LHCN-M2 (cell line): ENCODE data around the gene EFS. TPM values are rescaled to one million over a fixed set of nuclear protein-coding genes. Genes with fewer than 3 reads are reported as not detected.
A peak's percentile ranks its signal among the peaks of the same experiment; 100 is the strongest.

ENCODE experiments used
- DNase-seq: peaks from one replicate; pipeline ENCODE4 v3.0.0-alpha.2; 2012; ENCODE audit warnings: low read depth
- total RNA-seq: library from RNA; depleted of rRNA; stranded (reverse); fragments of >200 nt; gene quantifications from 2 replicates; pipeline ENCODE4 v1.2.3, GENCODE V29; 2014

The EFS gene
- total RNA-seq, 1 experiment from 2014 or later: not detected

GRCh38 chr14:23358553-23359166, 6.3 kb downstream of the EFS start:
- no peak for DNase-seq

- no peak for DNase-seq
Measured at GRCh38 chr14:23358042-23358441, 6.9 kb downstream of the EFS start.

- DNase-seq: no peak
Measured at GRCh38 chr14:23357261-23357660, 7.7 kb downstream of the EFS start.

GRCh38 chr14:23356662-23357061, 8.3 kb downstream of the EFS start:
- DNase-seq: no peak

- no peak for DNase-seq
Measured at GRCh38 chr14:23355871-23356435, 9.0 kb downstream of the EFS start.

GRCh38 chr14:23354990-23355389, 10.0 kb downstream of the EFS start:
- no peak for DNase-seq

DNA sequence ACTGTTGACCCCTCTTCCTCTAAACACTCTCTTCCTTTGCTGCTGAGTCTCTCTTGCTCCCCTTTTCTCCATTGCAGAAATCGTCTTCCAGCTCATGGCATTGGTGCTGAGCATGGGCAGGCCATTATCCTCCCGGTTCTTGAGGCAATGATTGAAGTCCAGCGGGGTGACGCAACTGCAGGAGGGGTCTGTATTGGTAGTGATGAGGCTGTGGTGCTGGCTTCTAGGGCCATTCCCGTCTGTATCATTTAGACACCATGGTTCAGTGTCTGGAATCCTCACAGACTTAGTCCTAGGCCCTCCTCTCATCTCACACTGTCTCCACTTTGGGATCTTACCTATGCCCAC, 11.6 kb downstream of the EFS start:
- DNase-seq: no peak

GRCh38 chr14:23352506-23353432, 12.2 kb downstream of the EFS start, which contains the start of gene SLC22A17:
Gene SLC22A17, minus strand, starts transcription at chr14:23352887.
- peak; percentile 74 for DNase-seq

DNA sequence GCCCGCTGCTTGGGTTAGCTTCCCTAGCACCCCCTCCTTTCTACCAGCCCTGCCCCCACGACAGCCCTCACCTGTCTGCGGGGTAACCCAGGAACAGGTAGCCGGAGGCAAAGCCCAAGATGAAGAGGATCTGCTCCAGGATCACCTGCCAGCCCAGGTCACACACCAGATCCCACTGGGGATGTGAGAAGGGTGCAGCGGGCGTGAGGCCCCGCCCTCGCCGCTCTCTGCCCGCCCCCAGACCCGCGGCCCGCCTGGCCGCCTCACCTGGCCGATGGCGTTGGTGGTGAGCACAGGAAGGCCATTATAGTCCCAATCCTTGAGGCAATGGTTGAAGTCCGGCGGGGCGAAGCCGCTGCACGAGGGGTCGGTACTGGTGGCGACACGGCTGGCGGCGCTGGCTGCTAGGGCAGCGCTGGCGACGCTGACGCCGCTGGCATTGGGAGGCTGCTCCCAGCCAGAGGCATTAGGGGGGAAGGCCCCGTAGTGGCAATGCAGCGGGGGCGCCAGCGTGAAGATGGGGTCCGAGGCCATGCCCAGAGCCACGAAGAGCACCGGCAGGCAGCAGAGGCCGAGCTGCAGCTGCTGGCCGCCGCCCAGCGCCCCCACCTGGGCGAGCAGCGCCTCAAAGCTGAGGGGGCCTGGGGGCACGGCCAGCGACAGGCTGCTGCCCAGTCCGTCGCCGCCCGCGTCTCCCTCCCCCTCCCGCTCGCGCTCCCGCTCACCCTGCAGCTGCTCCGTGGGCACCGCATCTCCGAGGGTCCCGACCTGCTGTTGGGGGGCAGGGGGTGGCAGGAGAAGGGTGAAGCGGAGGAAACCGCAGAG, 13.1 kb downstream of the EFS start:
- no peak for DNase-seq

GRCh38 chr14:23349156-23349845, 15.7 kb downstream of the EFS start:
- no peak for DNase-seq

- no peak for DNase-seq
Measured at GRCh38 chr14:23348297-23348655, 16.7 kb downstream of the EFS start.

GRCh38 chr14:23347406-23348296, 17.3 kb downstream of the EFS start:
- DNase-seq: no peak

DNA sequence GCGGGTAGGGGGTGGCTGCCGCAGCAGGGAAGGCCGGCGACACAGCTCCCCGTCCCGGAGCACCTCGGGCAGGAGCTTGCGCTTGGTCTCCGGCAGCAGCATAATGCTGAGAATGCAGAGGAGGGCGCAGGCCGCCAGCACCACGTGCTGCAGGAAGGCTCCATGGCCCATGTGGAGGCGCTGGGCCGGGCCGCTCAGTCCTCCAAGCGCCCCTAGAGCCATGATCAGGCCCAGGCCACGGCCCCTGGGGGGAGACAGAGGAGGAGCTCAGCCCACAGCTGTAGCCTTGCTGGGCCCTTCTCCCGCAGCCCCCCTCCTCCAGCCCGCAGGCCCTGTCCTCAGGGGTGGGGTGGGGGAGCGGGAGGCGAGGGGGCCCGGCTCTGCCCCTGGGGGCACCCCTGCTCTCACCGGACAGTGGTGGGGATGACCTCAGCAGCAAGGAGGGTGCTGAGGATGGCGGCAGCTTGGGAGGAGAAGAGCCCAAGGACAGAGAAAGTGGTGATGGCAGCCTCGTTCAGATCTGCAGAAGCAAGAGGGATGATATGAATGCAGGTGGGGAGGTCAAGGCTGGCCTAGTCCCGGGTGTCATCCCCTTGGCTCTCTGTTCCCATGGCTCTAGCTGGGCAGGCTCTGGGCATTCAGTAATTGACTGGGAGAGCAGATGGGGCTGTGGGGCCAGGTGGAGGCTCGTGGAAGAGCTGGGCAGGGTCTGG, 18.1 kb downstream of the EFS start:
- no peak for DNase-seq

- DNase-seq: no peak
Measured at GRCh38 chr14:23345987-23346692, 18.8 kb downstream of the EFS start.

GRCh38 chr14:23344481-23344880, 20.5 kb downstream of the EFS start:
- DNase-seq: no peak

DNA sequence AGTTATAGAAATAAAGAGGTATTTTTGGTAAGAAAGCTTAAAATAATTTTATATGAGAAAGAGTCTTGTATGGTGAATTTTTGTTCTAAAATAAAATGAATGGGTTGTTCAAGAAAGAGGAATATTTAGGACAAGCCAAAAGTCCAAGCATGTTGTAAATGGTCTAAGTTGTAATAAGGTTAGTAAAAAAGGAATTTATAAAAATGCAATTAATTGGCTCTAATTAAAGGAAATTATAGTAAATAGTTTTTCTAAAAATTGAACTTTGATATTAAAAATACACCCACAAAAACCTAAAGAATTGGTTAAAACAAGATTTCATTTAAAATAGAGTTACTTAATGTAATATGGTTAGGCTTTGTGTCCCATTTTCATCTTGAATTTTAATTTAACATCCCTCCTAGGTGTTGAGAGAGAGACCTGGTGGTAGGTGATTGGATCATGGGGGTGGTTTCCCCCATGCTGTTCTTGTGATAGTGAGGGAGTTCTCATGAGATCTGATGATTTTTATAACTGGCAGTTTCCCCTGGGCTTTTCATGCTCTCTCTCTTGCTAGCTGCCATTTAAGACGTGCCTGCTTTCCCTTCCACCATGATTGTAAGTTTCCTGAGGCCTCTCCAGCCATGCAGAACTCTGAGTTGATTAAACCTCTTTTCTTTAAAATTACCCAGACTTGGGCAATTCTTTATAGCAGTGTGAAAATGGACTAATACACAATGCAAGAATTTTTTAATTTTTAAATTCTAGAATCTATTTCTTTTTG, 25.3 kb downstream of the EFS start:
- no peak for DNase-seq

DNA sequence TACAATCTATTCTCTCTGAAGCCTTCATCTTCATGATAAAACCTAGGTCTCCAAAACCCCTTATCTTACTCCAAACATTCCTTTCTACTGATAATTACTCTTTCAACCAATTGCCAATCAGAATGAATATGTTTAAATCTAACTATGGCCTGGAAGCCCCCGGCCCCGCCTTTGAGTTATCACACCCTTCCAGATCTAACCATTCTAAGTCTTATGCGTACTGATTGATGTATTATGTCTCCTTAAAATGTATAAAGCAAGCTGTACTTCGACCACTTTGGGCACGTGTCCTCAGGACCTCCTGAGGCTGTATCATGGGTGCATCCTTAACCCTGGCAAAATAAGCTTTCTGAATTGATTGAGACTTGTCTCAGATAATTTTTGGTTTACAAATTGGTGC, 29.3 kb downstream of the EFS start:
- no peak for DNase-seq
